ENCODE measurements around the gene CEP78.
A peak's percentile ranks its signal among the peaks of the same experiment; 100 is the strongest.

Gene CEP78

GRCh38 chr9:78286946-78287388 lies 51.1 kb downstream of the CEP78 start:
- DNase-seq (ENCODE audit: low spot score) = no peak

- no peak for DNase-seq (ENCODE audit: low spot score)
These were observed 52.5 kb downstream of the CEP78 start for GRCh38 chr9:78288214-78288892.

- DNase-seq (ENCODE audit: low spot score) = no peak
These were observed 53.6 kb downstream of the CEP78 start for GRCh38 chr9:78289474-78289873.

- no peak for DNase-seq (ENCODE audit: low spot score)
These were observed 55.5 kb downstream of the CEP78 start for GRCh38 chr9:78291240-78291925.

- DNase-seq (ENCODE audit: low spot score) = no peak
These were observed 56.2 kb downstream of the CEP78 start for GRCh38 chr9:78292026-78292425.

- no peak for DNase-seq (ENCODE audit: low spot score)
These were observed 57.0 kb downstream of the CEP78 start for GRCh38 chr9:78292716-78293497.

GRCh38 chr9:78294290-78295176 lies 58.7 kb downstream of the CEP78 start:
- no peak for DNase-seq (ENCODE audit: low spot score)

GRCh38 chr9:78295177-78295575 lies 59.3 kb downstream of the CEP78 start:
- no peak for DNase-seq (ENCODE audit: low spot score)

GRCh38 chr9:78295731-78296130 lies 59.9 kb downstream of the CEP78 start:
- peak; percentile 15 for DNase-seq (ENCODE audit: low spot score)

- peak; percentile 54 for DNase-seq (ENCODE audit: low spot score)
These were observed 60.5 kb downstream of the CEP78 start for GRCh38 chr9:78296201-78296892.

GRCh38 chr9:78296893-78297671 lies 61.2 kb downstream of the CEP78 start, which contains the start of gene PSAT1:
PSAT1 (plus strand) TSS chr9:78297125; CDS start chr9:78297211, 86 bp downstream.
- DNase-seq (ENCODE audit: low spot score) = peak; percentile 88

GRCh38 chr9:78297672-78297961 lies 61.7 kb downstream of the CEP78 start:
- no peak for DNase-seq (ENCODE audit: low spot score)

- DNase-seq (ENCODE audit: low spot score) = peak; percentile 9
These were observed 62.3 kb downstream of the CEP78 start for GRCh38 chr9:78298046-78298765.

GRCh38 chr9:78300209-78300608 lies 64.3 kb downstream of the CEP78 start:
- DNase-seq (ENCODE audit: low spot score) = no peak

GRCh38 chr9:78301466-78301865 lies 65.6 kb downstream of the CEP78 start:
- no peak for DNase-seq (ENCODE audit: low spot score)

- DNase-seq (ENCODE audit: low spot score) = no peak
These were observed 67.6 kb downstream of the CEP78 start for GRCh38 chr9:78303377-78304062.

GRCh38 chr9:78304357-78304756 lies 68.5 kb downstream of the CEP78 start:
- no peak for DNase-seq (ENCODE audit: low spot score)

GRCh38 chr9:78306222-78307076 lies 70.6 kb downstream of the CEP78 start:
- DNase-seq (ENCODE audit: low spot score) = no peak
